ENCODE measurements around the gene ZFP57. TPM values are rescaled to one million over a fixed set of nuclear protein-coding genes. Genes with fewer than 3 reads are reported as not detected.

Gene ZFP57
- total RNA-seq, 3 donors from 2014 or later (not counting 1 experiment from before 2014, with no cell fraction given): 2.9 to 12.8 TPM; not detected in 1

GRCh38 chr6:29710281-29710941 is 29.5 kb upstream of the ZFP57 start:
- no peaks in the 10 kb centered on the region for H3K27me3 Mint-ChIP-seq (ENCODE audit: low read depth in 2 of 2)
- H3K36me3 ChIP-seq (ENCODE audit: control insufficient read depth, insufficient read depth, low read length): no peaks in the 10 kb centered on the region
- no peaks in the 10 kb centered on the region for H3K36me3 Mint-ChIP-seq
- TF ChIP-seq CTCF (IDR thresholded peaks at IDR 0.05): no peak
- peak overlapping the region in 1 of 2 donors; percentile 87 for H3K27ac Mint-ChIP-seq
- intact Hi-C loops (cut with micrococcal nuclease): no loop called here
- H3K4me3 ChIP-seq (ENCODE audit: low read length): no peak overlapping the region
- no peak for ATAC-seq
- H3K4me3 Mint-ChIP-seq: no peak overlapping the region
- H3K27ac ChIP-seq (ENCODE audit: low read length): peak overlapping the region; percentile 66
- no peaks in the 10 kb centered on the region for H3K9me3 ChIP-seq (ENCODE audit: control insufficient read depth, insufficient read depth, low read length)
- H3K4me1 ChIP-seq (ENCODE audit: control insufficient read depth, insufficient read depth, low read length): peaks cover 49% of the 10 kb centered on the region
- no peaks in the 10 kb centered on the region for H3K27me3 ChIP-seq (ENCODE audit: control insufficient read depth, insufficient read depth, low read length)
- H3K4me1 Mint-ChIP-seq: peaks cover 47 to 59% of the 10 kb centered on the region in 2 donors
- no peak for DNase-seq
- WGBS (ENCODE audit: insufficient coverage): 83% methylated on average over 7 of the region's 8 CpGs
- no peaks in the 10 kb centered on the region for H3K9me3 Mint-ChIP-seq

GRCh38 chr6:29709188-29709587 is 28.2 kb upstream of the ZFP57 start:
- TF ChIP-seq CTCF (IDR thresholded peaks at IDR 0.05): no peak
- Histone ChIP-seq H3K4me1 (ENCODE audit: control insufficient read depth, insufficient read depth, low read length) (peaks cover 51% of the 10 kb centered on the region), H3K9me3 (ENCODE audit: control insufficient read depth, insufficient read depth, low read length) (no peaks in the 10 kb centered on the region), H3K4me3 (ENCODE audit: low read length) (peak overlapping the region; percentile 18), H3K36me3 (ENCODE audit: control insufficient read depth, insufficient read depth, low read length) (no peaks in the 10 kb centered on the region), H3K27me3 (ENCODE audit: control insufficient read depth, insufficient read depth, low read length) (no peaks in the 10 kb centered on the region), H3K27ac (ENCODE audit: low read length) (peak overlapping the region; percentile 66)
- intact Hi-C loops (cut with micrococcal nuclease): loop anchor here (10.0 kb wide), 1 partner anchor 256 kb away; no protein-coding TSS in a partner anchor
- ATAC-seq (peak; percentile 7 to 21 (median 15)), DNase-seq (no peak)
- Mint-ChIP-seq H3K27me3 (ENCODE audit: low read depth in 2 of 2) (peaks cover 0 to 2% of the 10 kb centered on the region in 2 donors), H3K4me3 (peak overlapping the region; percentile 77), H3K27ac (peak overlapping the region; percentile 73 to 87), H3K4me1 (peaks cover 57 to 70% of the 10 kb centered on the region in 2 donors), H3K36me3 (no peaks in the 10 kb centered on the region), H3K9me3 (no peaks in the 10 kb centered on the region)
- 3% methylated on average over 4 of the region's 4 CpGs for WGBS (ENCODE audit: insufficient coverage)

- Histone ChIP-seq H3K27ac (ENCODE audit: low read length) (peak overlapping the region; percentile 66), H3K4me3 (ENCODE audit: low read length) (peak overlapping the region; percentile 18), H3K36me3 (ENCODE audit: control insufficient read depth, insufficient read depth, low read length) (no peaks in the 10 kb centered on the region), H3K4me1 (ENCODE audit: control insufficient read depth, insufficient read depth, low read length) (peaks cover 51% of the 10 kb centered on the region), H3K27me3 (ENCODE audit: control insufficient read depth, insufficient read depth, low read length) (no peaks in the 10 kb centered on the region), H3K9me3 (ENCODE audit: control insufficient read depth, insufficient read depth, low read length) (no peaks in the 10 kb centered on the region)
- H3K27ac Mint-ChIP-seq: peak overlapping the region; percentile 73 to 87
- peaks cover 57 to 70% of the 10 kb centered on the region in 2 donors for H3K4me1 Mint-ChIP-seq
- no peak for TF ChIP-seq CTCF (IDR thresholded peaks at IDR 0.05)
- H3K9me3 Mint-ChIP-seq: no peaks in the 10 kb centered on the region
- H3K4me3 Mint-ChIP-seq: peak overlapping the region; percentile 77
- 32% methylated on average over 9 of the region's 11 CpGs for WGBS (ENCODE audit: insufficient coverage)
- DNase-seq: peak in 1 of 2 donors; percentile 94
- no peaks in the 10 kb centered on the region for H3K36me3 Mint-ChIP-seq
- peaks cover 0 to 7% of the 10 kb centered on the region in 2 donors for H3K27me3 Mint-ChIP-seq (ENCODE audit: low read depth in 2 of 2)
- ATAC-seq: peak; percentile 64 to 81 (median 80)
- intact Hi-C loops (cut with micrococcal nuclease): loop anchor here (1.0 to 10.0 kb wide), 2 partner anchors 45 to 256 kb away; no protein-coding TSS in a partner anchor
These were observed 27.7 kb upstream of the ZFP57 start for GRCh38 chr6:29708432-29709179.

Measured in natural killer cell (primary cell).